ENCODE results near the gene BPIFB6.

Gene BPIFB6

DNA sequence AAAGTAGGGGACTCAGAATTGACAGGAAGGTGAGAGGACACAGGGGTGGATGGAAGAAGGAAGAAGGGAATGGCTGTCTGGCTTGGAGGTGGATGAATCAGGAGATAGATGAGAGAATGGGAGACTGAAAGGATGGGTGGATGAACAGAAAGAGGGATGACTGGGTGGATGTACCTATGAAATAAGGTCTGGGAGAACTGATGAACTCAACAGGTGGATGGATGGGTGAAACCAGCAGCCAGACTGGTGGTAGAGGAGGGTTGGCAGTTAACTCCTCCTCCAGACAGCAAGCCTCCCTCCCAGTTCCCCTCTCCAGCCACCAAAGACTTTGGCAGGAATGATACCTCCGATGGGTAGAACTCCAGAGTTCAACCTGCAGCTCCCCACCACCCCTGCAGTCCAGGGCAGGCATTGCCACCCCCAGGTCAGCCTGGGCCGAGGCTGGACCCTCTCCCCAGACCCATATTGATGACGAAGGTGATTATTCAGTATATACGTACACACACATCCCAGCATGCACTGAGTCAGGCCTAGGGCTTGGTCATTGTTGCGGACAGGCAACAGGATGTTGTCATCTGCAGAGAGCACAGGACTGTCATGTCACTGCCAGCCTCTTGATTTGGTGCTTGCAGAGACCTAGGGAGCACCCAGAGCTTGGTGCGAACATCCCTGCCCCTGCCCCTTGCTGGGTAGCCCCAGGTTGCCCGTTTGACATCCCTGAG lies 29.2 kb upstream of the BPIFB6 start:
- no peak for DNase-seq (ENCODE audit: low spot score)

DNA sequence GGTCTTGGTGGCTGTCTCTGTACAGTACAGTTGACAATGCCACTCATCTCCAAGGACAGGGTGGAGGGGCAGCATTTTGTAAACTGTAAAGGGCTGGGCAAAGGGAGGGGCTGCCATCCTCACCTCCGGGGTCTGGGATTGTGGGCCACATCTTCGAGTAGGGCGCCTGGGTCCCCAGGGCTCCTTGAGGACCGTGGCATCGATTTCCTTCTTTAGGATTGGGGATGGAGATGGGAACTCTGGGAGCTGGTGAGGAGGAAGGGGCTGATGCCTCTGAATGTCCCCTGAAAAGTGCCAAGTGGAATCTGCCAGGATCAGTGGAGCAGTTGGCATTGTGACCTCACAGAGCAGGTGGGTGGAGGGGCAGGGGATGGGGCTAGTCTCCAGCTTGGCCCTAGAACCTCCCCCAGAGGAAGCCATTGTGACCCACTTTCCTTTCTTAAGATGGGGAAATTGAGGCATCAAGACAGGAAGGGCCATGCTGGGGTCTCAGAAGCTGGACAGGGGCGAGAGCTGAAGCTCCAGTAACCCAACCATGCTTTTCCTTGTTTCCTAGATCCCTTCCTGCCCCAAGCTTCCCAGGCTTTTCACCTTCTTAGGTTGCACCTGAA lies 27.2 kb upstream of the BPIFB6 start, which contains the start of gene SUN5:
SUN5 (minus strand) TSS at position 293 of the 611 bp plus-strand sequence; CDS start at position 200, 93 bp downstream.
- no peak for DNase-seq (ENCODE audit: low spot score)

DNA sequence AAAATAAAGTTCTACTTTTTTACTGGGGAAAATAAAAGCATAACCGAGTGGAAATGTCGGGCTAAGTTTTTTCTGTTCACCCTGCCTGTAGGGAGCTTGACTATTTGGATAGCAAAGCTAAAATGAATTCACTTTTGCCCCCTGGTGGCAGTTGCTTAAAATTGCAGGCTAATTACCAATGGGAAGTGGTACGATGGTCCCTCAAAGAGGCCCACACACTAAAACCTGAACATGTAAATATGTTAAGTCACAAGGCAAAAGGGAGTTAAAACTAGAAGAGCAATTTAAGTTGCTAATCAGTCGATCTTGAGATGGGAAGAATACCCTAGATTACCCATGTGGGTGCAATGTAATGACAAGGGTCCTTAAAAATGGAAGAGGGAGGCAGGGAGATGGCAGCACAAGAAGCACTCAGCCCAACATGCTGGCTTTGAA lies 26.3 kb upstream of the BPIFB6 start:
- no peak for DNase-seq (ENCODE audit: low spot score)

DNA sequence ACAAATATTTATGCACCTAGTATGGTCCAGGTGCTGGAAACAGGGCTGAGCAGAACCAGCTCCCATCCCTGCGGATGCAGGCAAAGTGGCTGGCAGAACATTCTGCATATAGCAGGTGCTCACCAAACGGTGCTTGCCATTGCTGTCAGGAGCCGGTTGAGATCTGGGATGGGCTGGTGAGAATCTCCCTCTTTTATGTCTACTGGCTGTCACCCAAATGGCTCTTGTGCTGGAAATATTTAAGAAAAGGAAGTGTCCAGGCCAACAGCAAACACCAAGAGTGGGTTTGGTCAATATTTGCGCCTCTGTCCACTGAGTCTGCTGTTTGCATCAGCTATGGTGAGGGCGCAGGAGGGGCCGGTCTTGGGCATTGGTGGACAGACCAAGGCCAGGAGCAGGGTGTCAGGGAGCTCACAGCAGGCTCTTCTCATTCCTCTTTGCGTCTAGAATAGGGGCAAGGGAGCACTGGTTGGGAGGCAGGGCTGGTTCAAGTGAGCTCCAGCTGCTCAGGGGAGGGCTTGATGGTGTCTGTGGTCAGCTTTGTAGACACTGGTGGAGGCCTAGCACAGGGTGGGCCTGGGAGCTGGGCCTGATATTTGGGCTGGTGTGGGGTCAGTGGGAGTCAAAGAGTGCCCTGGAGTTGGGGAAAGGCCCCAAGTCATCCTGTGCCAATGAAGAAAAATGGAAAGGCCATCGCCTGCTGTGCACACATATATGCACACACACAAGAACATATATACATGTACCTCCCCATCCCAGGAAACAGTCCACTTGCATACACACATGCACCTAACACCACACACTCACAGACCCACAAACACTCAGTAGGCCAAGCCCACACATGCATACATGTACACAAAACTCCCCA lies 25.3 kb upstream of the BPIFB6 start:
- no peak for DNase-seq (ENCODE audit: low spot score)

DNA sequence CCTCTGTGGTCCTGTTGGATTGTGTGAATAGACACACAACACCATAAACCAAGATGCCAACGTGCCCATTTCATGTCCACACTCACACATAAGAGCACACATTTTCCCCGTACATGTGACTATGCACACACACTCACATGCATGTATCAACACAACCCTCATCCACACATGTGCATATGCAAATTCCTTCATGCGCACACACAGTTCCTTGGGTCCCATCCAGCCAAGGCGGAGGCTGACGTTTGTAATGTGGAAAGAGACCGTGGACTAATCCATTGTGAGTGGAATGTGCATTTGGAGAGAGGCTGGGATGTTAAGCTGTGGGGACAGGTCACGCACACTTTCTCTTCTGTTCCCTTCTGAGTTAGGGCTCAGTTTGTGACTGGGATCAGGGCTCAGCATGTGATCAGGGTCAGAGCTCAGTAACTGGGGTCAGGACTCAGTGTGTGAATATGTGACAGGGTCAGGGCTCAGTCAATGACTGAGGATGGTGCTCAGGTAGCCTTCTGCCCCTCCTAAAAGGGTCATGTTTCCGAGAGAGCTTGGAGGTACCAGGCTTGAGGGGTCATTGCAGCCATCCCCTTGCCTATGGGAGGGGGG lies 24.6 kb upstream of the BPIFB6 start:
- DNase-seq (ENCODE audit: low spot score), result no peak

DNA sequence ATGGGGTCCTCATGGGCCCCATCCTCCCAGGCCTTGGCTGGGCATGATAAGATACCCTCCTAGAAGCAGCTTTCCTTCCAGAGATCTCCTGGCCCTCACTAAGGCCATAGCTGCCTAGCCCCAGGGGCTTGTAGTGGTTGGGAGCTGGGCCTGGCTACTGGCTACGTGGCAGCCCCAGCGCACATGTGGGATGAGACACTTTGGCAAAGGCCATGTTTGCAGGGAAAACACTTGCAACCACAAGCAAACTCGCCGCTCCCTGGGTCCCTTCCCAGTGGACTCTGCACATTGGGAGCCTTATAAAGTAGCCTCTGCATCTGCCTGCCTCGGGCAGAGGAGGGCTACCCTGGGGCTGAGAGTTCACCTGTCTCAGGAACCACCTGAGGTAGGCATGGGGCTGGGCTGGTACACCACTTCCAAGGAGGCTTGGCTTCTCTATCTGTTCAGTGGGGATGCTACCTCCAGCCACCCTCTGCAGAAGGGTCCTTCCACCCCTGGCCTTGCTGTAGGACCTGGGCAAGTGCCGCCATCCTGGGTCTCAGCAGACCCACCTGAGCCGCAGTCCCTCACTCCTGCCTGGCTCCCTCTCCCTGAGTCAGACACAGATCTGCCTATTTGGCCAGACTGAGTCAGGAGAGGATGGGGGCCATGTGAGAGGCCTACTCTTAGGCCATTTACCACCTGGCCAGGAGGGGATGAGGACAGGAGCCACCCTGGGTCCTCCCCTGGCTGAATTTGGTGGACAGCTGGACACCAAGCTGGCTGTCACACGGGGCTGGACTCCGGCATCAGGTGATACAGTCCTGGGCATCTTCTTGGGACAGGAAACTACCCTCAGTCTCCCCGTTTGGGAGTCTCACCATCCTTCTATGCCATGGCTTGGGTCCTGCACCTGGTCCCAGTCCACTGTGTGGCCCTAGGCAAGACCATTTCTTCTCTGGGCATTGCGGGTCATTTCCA lies 23.8 kb upstream of the BPIFB6 start, which contains the start of gene BPIFB2:
BPIFB2 (plus strand) TSS at position 329 of the 960 bp plus-strand sequence. CDS start 871 bp downstream, outside the sequence.
- DNase-seq (ENCODE audit: low spot score), result no peak

DNA sequence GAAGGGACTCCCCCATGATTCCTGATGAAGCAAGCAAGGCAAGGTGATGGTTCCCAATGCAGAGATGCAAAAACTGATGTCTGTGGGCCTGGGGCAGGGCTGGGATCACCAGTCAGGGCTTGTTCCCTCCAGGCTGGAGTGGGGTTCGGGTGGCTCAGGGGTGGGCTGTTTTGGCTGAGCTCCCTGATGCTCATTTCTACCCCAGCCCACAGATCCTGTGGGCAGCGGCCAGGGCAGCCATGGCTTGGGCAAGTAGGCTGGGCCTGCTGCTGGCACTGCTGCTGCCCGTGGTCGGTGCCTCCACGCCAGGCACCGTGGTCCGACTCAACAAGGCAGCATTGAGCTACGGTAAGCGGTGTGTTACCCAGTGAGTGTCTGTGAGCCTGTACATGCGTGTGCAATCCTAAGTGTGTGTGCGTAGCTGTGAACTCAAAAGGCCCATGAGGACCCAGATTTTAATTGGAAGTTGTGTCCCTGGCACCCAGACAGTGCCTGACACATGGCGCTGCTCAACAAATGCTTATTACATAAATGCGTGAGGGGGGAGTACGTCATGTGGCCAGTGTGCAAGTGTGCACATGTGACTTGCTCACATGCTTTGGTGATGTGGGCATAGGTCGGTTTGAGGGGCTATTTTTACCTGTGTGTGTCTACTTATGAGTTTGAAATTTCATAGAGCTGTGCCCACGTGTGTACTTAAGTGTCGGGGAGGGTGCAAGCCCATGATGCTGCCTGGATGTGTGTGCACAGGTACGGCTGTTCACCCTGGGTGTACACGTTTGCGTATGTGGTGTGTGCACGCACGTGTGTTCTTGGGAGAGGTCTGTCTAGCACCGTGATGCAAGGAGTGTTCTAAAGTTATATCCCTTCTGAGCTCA lies 22.9 kb upstream of the BPIFB6 start:
- DNase-seq (ENCODE audit: low spot score), result no peak

DNA sequence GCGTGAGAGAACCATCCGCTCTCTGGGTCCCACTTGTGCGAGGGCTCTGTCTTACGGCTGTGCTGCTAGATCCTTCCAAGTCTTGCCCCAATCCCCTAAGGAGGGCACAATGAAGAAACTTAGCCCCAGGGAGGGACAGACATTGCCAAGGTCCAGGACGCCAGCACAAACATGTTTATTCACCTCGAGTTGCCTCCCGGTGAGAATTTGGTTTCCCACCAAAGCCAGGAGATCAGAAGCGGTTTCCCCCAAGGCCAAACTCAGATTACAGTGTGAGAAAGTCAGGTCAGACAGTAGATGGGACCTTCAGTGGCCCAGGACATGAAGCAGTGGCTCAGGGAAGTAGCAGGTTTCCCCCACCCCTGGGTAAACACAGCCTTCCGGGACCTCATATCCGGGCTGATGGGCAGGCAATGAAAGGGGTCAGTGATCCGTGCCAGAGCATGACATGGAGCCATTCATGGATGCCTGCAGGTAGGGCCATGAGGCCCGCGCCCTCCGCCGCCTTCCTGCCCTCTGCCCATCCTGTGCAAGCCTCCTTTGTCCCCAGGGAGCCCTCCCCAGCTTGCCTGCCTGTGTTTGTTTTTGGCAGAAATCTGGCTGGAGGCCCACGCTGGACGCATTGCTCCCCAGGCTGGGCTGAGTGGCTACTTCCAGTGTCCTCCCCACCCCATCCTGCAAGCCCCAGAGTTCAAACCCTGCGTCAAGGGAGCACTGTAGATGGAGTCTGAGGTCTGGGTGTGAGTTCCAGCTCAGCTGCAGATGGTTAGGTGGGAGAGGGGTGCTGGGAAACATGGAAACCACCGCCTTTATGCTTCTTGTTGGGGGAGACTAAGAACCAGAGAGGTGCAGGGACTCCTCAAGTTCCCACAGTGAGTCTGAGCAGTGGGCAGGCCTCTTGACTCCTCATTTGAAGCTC lies 22.0 kb upstream of the BPIFB6 start:
- no peak for DNase-seq (ENCODE audit: low spot score)

DNA sequence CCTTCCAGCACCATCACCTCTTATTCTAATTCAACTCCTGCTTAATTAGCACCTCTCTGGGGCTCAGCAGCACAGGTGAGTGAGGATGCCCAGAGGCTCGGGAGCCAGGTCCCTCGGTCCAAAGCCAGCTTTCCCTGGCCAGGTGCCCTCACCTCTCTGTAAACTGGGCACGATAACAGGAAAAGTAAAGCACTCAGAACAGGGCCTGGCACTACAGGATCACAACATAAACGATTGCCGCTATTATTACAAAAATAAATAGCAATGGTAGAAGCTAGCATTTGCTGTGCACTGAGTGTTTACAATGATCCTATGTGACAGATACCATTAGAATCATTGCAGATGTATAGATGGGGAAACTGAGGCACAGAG lies 21.3 kb upstream of the BPIFB6 start:
- no peak for DNase-seq (ENCODE audit: low spot score)

DNA sequence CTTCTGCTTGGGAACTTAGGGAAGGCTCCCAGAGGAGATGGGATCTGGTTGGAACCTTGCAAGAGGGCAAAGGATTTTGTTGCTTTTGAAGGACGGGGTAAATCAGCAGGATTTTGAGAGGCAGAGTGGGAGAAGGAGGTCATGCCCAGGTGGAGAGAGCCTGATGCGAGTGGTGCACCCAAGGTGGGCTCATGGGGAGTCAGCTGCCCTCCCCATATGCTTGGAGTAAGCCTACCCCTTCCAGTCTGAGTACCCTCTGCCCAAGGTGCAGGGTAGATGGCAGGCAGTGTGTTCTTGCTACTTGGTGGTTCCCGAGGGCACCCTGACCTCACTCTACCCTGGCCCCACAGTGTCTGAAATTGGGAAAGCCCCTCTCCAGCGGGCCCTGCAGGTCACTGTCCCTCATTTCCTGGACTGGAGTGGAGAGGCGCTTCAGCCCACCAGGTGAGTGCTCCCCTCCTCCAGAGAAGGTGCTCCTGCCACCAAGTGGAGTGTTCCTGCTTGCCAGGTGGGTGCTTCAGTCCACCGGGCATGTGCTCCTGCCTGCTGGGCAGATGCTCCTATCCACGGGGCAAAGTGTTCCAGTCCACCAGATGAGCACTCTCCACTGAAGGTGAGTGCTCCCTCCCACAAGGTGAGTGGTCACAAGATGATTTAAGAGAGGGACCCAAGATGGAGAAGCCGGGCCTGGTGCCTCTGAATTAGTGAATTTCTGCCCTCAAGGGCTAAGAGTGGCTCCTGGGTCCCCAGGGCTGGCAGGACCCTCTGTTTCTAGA lies 20.6 kb upstream of the BPIFB6 start:
- DNase-seq (ENCODE audit: low spot score), result no peak

DNA sequence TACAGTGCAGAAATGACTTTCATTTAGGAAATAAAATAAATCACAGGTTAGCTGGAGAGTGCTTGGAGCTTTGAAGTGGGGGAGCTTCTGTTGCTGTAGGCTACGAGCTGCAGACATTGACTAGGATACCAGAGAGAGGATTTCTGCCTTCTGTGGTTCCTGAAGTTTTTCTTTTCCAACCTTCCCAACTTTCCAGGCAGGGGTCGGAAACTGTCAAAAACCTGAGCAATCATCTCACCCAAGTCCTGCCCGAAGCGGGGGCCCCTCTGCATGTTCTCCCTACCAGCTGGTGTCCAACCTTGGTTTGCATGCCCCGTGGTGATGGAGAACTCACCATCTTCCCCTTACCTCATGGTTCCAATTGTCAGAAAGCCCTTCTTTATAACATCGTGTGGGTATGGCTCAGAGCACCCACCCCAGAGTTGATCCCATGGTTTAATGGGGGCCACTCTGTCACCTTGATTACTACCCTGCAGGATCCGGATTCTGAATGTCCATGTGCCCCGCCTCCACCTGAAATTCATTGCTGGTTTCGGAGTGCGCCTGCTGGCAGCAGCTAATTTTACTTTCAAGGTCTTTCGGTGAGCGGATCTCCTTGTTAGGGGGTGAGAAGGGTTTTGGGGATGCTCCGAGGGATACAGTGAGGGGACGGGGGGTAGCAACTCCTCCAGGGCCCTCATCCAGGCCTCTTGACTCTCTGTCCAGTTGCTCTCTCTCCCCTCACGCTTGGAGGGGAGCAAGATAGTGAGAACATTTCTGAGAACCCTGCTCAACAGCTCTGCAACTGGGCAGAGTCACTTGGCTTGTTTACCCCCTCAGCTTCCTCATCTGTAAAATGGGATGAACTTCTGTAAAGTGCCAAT lies 18.9 kb upstream of the BPIFB6 start:
- DNase-seq (ENCODE audit: low spot score), result no peak

DNA sequence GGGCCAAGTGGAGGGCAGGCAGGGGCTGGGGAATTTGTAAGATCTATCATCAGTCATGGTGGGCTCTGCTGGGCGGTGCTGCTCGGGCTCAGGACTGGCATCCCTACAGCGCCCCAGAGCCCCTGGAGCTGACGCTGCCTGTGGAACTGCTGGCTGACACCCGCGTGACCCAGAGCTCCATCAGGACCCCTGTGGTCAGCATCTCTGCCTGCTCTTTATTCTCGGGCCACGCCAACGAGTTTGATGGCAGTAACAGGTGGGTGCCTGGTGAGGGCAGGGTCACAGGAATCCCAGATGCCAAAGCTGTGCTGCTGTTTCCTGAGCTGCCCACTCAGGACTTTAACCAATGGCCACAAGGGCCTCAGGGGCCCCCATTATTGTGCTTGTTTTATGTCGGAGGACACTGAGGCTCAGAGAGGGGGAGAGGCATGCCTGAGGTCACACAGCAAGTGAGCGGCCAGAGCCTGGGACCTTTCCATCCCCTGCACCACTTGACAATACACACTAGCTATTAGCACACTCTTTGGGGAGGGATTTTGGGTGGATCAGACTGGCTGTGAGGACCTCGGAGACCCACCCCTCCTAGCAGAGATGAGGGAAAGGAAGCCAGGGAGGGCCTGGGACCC lies 17.6 kb upstream of the BPIFB6 start:
- no peak for DNase-seq (ENCODE audit: low spot score)

DNA sequence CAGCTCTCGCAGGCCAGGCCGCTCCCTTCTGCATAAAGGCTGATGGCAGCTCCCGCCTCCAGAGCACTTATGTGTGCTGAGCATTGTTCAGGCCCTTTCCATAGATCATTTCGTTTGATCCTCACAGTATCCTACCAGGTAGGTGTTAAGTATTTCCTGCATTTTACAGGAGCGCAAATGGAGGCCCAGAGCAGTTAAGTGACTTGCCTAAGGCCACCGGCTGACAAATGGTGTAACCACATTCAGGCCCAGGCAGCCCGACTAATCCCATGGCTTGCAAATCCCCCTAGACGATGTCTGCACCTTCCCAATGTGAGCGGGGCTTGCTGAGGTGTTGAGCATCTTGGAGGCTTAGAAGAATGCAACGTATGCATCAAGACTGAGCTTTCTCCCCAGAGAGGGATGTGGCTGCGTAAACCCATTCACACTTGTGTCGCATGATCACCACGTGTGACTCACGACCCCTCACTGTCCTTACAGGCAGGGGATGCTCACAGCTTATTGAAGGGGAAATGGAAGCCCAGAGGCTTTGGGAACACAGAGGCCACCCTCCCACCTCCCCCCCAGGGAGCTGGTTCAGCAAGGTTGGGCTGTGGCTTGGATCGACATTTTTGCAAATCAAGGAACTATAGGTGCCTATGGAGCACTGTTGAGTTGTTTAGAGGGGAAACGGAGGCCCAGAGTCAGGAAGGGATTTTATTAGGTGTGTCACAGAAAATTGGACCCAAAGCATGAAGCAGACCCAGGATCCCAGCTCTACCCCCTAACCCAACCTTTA lies 16.9 kb upstream of the BPIFB6 start:
- no peak for DNase-seq (ENCODE audit: low spot score)

DNA sequence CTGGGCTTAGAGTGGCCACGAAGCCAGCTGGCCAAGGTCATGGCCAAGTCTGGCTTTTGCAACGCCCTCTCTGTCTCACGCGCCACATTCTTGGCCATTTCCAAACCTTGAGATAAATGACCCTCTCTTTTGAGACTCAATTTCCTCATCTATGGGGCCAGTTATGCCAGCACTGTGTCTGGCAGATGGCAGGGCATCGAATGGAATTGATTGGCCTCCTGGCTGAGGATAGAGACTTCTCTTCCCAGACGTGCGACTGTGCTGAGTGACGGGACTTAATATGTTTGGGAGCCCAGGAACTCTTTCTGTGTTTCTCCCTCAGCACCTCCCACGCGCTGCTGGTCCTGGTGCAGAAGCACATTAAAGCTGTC lies 16.3 kb upstream of the BPIFB6 start:
- DNase-seq (ENCODE audit: low spot score), result no peak

DNA sequence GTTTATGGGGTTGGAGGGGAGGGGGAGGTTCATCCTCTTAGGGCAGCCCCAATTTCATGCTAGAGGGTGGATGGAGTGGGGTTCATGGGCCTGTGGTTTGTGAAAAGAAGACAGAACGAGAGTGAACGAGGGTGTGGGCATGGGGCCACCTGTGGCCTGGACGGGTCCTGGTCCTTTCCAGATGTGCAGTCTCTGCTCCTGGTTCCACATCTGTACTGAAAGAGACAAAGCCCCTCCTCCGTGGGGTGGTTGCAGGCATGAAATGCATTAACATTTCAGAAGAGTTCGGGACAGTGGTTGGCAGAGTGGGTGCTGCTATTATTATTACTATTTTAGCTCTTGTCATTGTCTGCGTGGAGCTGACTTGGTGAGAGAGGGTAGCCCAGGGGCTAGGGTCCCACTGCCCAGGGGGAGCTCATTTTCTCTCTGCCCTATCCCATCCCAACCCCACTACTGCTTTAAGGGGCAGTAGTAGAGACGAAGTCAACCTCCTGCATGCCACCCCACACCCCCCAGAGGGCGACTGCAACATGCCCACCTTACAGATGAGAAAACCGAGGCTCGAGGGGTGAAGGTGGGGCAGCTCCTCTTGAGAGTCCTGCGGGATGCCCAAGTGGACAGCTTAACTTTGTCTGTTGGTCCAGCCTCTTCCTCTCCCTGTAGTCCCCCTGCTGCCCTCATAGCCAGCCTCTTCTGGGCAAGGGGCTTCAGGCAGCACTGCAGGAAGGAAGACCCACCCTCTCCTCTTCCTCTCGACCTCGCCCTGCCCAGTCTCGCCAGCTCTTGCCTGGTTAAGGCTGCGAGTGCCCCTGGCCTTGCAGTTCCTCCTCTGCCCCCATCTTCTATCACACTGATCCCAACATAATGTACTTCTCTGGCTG lies 15.5 kb upstream of the BPIFB6 start:
- DNase-seq (ENCODE audit: low spot score), result no peak

Measured in GM03348 (cell line).